CD4-positive, alpha-beta T cell treated with Interleukin-1 beta for 1 hour (primary cell): ENCODE results near the gene GJA5.

Source experiments
- DNase-seq, 2 donors: peaks; one replicate each; pipeline ENCODE4 v3.0.0-alpha.2; 2020 to 2022

The GJA5 gene

GRCh38 chr1:147760481-147761260, at the start of gene GJA5:
GJA5 (minus strand) TSS chr1:147760602; CDS start chr1:147759238, 1,364 bp downstream.
- DNase-seq = no peak

- DNase-seq = no peak
Measured at GRCh38 chr1:147809236-147809635, 48.8 kb upstream of the GJA5 start.

DNA sequence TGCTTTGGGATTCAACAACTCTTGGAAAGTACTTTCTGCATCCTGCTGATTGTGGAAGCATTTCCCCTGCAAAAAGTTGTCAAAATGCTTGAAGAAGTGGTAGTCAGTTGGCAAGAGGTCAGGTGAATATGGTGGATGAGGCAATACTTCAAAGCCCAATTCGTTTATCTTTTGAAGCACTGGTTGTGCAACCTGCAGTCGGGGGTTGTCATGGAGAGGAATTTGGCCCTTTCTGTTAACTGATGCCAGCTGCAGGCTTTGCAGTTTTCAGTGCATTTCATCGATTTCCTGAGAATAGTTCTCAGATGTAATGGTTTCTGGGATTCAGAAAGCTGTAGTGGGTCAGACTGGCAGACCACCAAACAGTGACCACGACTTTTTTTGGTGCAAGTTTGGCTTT, 47.6 kb upstream of the GJA5 start:
- DNase-seq = no peak

- no peak for DNase-seq
Measured at GRCh38 chr1:147807405-147807804, 47.0 kb upstream of the GJA5 start.

DNA sequence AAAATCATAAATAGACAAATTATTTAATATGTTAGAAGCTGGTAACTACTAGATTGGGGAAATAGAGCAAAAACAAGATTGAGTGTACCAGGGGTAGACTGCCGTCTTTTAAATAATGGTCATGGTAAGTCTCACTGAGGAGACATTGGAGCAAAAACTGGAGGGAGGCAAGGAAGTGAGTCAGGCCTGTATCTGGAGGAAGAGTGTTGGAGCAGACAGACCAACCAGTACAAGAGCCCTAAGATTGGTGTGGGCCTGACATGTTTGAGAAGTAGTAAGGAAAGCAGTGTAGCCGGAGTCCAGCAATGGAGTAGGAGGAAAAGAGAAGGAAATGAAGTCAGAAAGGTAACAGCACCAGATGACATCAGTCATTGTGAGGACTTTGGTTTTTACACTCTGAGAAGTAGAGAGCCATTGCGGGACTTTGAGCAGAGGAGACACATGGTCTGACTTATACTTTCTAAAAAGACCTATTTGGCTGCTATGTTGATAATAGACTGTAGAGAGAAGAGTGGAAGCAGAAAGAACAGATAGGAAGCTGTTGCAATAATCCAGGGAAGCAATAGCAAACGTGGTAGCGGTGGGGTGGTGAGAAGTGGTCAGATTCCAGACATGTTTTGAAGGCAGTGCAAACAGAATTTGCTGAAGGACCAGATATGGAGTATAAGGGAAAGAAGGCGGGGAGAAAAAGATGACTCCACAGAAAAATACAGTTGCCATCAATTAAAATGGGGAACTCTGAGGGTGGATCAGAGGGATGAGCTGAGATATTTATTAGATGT, 44.7 kb upstream of the GJA5 start:
- DNase-seq = no peak

GRCh38 chr1:147800804-147801203, 40.4 kb upstream of the GJA5 start:
- DNase-seq = no peak

GRCh38 chr1:147798731-147799130, 38.3 kb upstream of the GJA5 start:
- no peak for DNase-seq

GRCh38 chr1:147794570-147794969, 34.2 kb upstream of the GJA5 start:
- DNase-seq = no peak

- DNase-seq = no peak
Measured at GRCh38 chr1:147791876-147792275, 31.5 kb upstream of the GJA5 start.

DNA sequence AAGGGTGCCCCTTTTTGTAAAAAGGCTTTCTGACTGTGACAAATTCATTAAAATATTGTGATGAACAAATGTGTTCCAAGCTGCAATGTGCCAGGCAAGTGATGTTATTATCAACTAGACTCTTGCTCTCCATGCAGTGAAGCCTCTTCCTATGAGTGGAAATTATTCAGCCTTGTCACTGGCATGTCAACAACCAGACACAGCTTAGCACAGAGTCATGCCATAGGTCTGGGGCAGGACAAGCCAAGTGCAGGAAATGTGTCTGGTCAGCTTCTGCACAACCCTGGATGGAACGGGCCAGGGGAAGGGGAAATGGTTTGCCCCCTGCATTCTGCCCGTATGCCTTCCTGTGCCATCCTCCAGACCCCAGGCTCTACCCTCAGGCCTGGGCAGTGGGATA, 27.4 kb upstream of the GJA5 start:
- DNase-seq = no peak

DNA sequence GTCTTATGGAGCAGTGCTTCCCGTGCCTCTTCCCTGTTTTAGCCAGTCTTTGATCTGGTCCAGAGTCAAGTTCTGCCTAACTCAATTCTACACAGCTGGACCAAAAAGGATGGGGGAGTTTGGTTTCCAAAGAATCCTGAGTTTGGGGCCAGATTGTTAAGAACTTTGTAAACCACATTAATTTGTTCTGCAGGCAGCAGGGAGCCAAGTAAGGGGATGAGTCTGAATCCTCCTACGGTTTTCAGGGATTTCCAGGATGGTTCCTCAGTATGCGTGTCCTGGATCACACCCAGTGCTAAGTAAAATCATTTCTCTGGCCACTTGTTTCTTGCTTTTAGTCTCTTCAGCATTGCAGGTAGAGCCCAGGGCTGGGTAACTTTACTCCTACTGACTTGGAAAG, 26.1 kb upstream of the GJA5 start:
- no peak for DNase-seq

- no peak for DNase-seq
Measured at GRCh38 chr1:147785794-147786506, 25.5 kb upstream of the GJA5 start.

DNA sequence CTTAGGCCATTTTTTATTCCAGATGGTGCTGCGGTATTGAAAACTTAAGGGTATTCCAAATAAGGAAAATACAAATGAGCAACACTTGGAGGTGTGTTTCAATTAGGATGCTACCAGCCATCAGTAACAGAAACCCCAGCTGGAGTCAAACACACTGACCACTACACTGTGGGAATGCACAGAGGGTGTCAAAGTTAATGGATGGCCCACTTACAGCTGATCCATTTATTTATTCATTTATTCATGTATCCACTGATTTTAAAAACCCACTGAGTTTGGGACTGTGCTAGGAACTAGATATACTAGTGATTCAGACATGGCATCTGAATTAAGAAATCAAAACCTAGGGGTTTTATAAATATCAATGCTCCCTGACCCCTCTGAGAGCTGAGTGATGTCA, 24.5 kb upstream of the GJA5 start:
- DNase-seq = no peak

GRCh38 chr1:147781056-147781471, 20.7 kb upstream of the GJA5 start:
- DNase-seq = no peak

DNA sequence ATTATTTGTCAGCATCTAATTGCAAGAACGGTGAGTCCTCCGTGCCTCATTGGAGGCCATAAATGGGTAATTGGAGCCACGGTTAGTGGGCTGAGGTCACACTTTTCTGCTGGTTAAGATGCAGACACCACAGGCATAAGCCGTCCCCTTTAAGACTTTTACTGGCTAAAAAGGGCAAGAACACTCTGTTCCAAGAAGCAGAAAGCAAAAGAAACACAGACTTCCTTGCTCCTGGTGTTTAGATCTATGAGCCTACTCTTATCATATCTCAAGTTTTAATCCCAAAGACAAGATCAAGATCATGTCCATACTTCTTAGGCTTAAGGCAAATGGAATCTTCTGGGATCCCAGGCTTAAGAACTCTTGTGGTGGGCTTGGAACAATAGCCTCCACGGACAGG, 17.3 kb upstream of the GJA5 start:
- no peak for DNase-seq

- no peak for DNase-seq
Measured at GRCh38 chr1:147773215-147773715, 12.9 kb upstream of the GJA5 start.

- no peak for DNase-seq
Measured at GRCh38 chr1:147772570-147772969, 12.2 kb upstream of the GJA5 start.

- no peak for DNase-seq
Measured at GRCh38 chr1:147771226-147772125, 11.1 kb upstream of the GJA5 start.

DNA sequence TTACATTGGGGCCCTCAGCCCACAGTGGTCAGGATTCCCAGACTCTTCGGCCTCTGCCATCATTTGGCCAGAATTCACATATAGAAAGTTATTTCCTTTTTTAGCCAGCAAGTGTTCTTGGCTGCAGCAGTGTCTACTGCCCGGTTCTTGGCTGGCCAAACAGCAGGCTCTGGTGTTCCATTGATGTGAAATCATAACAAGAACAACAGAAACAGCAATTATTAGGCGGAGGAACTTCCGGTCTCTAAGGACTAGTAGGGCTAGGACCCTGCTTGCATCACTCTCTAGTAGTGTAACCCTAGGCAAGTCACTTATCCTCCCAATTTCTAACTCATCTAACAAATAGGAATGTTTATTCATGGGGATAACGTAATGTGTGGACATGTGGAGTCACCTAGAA, 8.7 kb upstream of the GJA5 start:
- no peak for DNase-seq

DNA sequence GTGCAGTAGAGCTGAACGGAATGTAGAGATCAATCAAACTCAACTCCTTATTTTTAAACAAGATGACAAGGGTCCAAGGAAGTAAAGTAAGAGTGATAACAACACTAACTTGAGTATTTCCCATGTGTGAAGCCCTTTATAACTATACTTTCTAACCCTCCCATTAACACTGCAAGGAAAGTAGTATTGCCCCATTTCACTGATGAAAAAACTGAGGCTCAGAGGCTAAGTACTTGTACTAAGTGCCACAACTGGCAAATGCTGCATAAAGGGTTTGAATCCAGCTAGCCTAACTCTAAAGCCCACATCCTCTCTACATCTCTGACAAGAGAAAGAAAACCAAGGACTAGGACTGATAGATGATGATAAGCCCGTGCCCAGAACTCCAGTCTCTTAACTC, 8.2 kb upstream of the GJA5 start:
- no peak for DNase-seq

GRCh38 chr1:147768101-147768500, 7.7 kb upstream of the GJA5 start:
- DNase-seq = no peak
